ENCODE data around the gene FBXL16.

The FBXL16 gene

GRCh38 chr16:676565-676902, 29.1 kb downstream of the FBXL16 start:
- no peak for DNase-seq

- no peak for DNase-seq
These were observed 29.6 kb downstream of the FBXL16 start for GRCh38 chr16:675884-676564.

- no peak for DNase-seq
These were observed 30.4 kb downstream of the FBXL16 start, which contains the start of gene RHBDL1 for GRCh38 chr16:674968-675883. RHBDL1 (plus strand) TSS chr16:675671; CDS start chr16:675791, 120 bp downstream.

- no peak for DNase-seq
These were observed 31.3 kb downstream of the FBXL16 start for GRCh38 chr16:674214-674881.

- DNase-seq, result no peak
These were observed 32.1 kb downstream of the FBXL16 start for GRCh38 chr16:673399-673991.

GRCh38 chr16:672851-673250, 32.8 kb downstream of the FBXL16 start:
- DNase-seq, result no peak

GRCh38 chr16:672371-672770, 33.2 kb downstream of the FBXL16 start:
- DNase-seq, result no peak

GRCh38 chr16:671353-672131, 34.1 kb downstream of the FBXL16 start:
- DNase-seq, result no peak

- DNase-seq, result no peak
These were observed 34.9 kb downstream of the FBXL16 start for GRCh38 chr16:670485-671352.

- DNase-seq, result no peak
These were observed 35.9 kb downstream of the FBXL16 start for GRCh38 chr16:669666-670065.

- no peak for DNase-seq
These were observed 37.0 kb downstream of the FBXL16 start for GRCh38 chr16:668519-669171.

- DNase-seq, result peak; percentile 88 to 95
These were observed 37.7 kb downstream of the FBXL16 start, which contains the start of gene RHOT2 for GRCh38 chr16:667780-668518. RHOT2 (plus strand) TSS chr16:668132; CDS start chr16:668200, 68 bp downstream.

- no peak for DNase-seq
These were observed 38.4 kb downstream of the FBXL16 start for GRCh38 chr16:667113-667779.

- DNase-seq, result no peak
These were observed 39.0 kb downstream of the FBXL16 start for GRCh38 chr16:666572-666971.

- no peak for DNase-seq
These were observed 43.0 kb downstream of the FBXL16 start for GRCh38 chr16:662597-662996.

- DNase-seq, result no peak
These were observed 43.5 kb downstream of the FBXL16 start for GRCh38 chr16:662095-662494.

GRCh38 chr16:661184-661821, 44.3 kb downstream of the FBXL16 start:
- no peak for DNase-seq

GRCh38 chr16:660459-661183, 45.0 kb downstream of the FBXL16 start:
- peak; percentile 56 to 70 for DNase-seq

Measured in stimulated activated CD4-positive, alpha-beta T cell treated with anti-CD3 and anti-CD28 coated beads, Interleukin-4, amount 100 ng/mL, for 4 hours (primary cell).